HepG2 (cell line): ENCODE measurements around the gene KRTAP10-10.

ENCODE experiments used
- CAMTA2 ChIP-seq: sonication (generic); formaldehyde crosslinking; IDR thresholded peaks from 2 replicates; pipeline ENCODE4 v1.4.0; 2020; ENCODE audit warnings: mild to moderate bottlenecking, missing genetic modification reagents, borderline replicate concordance
- POLR2AphosphoS2 ChIP-seq: IDR thresholded peaks from 2 replicates; pipeline ENCODE4 v1.6.1; 2011; ENCODE audit warnings: low read depth, low read length, improper control_type of control experiment
- ZFP90 ChIP-seq: sonication (generic); formaldehyde crosslinking; IDR thresholded peaks from 2 replicates; pipeline ENCODE4 v1.8.0; 2022; ENCODE audit warnings: missing genetic modification reagents, mild to moderate bottlenecking, inconsistent platforms, borderline replicate concordance
- ZNF138 ChIP-seq: sonication (generic); formaldehyde crosslinking; IDR thresholded peaks from 2 replicates; pipeline ENCODE4 v1.5.0; 2020; ENCODE audit warnings: mild to moderate bottlenecking, low read depth, missing genetic modification reagents
- ZNF232 ChIP-seq: sonication (generic); formaldehyde crosslinking; IDR thresholded peaks from 2 replicates; pipeline ENCODE4 v1.4.0; 2020; ENCODE audit warnings: missing genetic modification reagents, borderline replicate concordance
- ZNF446 ChIP-seq: sonication (generic); formaldehyde crosslinking; IDR thresholded peaks from 2 replicates; pipeline ENCODE4 v1.5.0; 2020; ENCODE audit warnings: mild to moderate bottlenecking, missing genetic modification reagents
- TF ChIP-seq, protein P1 (sequence below): sonication (generic); formaldehyde crosslinking; IDR thresholded peaks from 2 replicates; pipeline ENCODE4 v1.4.0; 2020; ENCODE audit warnings: missing genetic modification reagents

DNA sequence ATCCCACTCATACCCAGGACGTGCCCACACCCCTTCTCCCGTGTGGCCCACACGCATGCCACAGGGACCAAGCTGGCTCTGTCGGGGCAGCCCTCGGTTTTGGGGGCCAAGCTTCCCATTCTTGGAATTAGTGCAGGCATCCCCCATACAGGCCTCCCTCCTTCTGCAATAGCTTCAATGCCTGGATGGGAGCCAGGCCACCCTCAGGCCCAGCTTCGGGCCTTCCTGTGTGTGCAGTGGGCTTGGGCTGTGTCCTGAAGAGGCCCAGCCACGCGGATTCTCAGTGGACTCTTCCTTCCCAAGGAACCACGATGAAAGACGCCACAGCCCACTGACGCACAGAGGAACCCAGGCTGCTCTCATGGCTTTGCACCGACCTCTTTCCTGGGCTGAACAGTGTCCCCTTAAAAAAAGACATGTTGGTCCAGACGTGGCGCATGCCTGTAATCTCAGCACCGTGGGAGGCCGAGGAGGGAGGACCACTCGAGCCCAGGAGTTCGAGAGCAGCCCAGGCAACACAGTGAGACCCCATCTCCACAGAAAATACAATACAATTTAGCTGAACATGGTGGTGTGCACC is 12.5 kb downstream of the KRTAP10-10 start:
- TF ChIP-seq, protein P1, sequence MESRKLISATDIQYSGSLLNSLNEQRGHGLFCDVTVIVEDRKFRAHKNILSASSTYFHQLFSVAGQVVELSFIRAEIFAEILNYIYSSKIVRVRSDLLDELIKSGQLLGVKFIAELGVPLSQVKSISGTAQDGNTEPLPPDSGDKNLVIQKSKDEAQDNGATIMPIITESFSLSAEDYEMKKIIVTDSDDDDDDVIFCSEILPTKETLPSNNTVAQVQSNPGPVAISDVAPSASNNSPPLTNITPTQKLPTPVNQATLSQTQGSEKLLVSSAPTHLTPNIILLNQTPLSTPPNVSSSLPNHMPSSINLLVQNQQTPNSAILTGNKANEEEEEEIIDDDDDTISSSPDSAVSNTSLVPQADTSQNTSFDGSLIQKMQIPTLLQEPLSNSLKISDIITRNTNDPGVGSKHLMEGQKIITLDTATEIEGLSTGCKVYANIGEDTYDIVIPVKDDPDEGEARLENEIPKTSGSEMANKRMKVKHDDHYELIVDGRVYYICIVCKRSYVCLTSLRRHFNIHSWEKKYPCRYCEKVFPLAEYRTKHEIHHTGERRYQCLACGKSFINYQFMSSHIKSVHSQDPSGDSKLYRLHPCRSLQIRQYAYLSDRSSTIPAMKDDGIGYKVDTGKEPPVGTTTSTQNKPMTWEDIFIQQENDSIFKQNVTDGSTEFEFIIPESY (CRISPR knock-in tag) = no peak
- no peak for TF ChIP-seq ZNF138 (CRISPR knock-in tag)
- TF ChIP-seq ZFP90 (CRISPR knock-in tag) = no peak
- TF ChIP-seq CAMTA2 (CRISPR knock-in tag) = no peak
- TF ChIP-seq ZNF232 (CRISPR knock-in tag) = no peak
- TF ChIP-seq POLR2AphosphoS2 = no peak
- TF ChIP-seq ZNF446 (CRISPR knock-in tag) = no peak
